Measurements from ENCODE around the gene CDRT4. TPM values are rescaled to one million over a fixed set of nuclear protein-coding genes. Genes with fewer than 3 reads are reported as not detected.

The CDRT4 gene
- total RNA-seq, 1 experiment from 2014 or later: 6.2 TPM

DNA sequence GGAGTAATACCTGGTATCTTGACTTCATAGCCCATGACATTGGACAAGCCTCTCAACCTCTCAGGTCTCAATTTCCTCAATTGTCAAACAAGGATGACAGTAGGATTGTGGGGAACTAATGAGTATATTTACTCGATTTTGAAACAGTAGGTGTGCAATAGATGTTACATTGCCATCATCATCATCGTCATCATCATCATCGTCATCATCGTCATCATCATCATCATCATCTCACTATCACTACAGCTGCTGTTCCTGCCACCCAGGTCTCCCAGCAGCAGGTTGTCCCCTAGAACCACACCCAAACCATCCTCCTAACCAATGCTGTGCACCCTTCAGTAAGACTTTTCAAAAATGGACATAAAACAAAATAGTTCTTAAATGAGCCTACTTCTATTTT, 24.8 kb upstream of the CDRT4 start:
- intact Hi-C loops (cut with micrococcal nuclease): no loop called here
- DNase-seq (ENCODE audit: low read depth, low spot score) (no peak), ATAC-seq (no peak)
- Histone ChIP-seq H4K20me1 (ENCODE audit: insufficient read depth) (no peaks in the 10 kb centered on the region), H3K9me2 (ENCODE audit: insufficient read depth) (no peaks in the 10 kb centered on the region), H2AFZ (ENCODE audit: low read depth, low read length, poor library complexity, severe bottlenecking) (no peak overlapping the region), H3K79me2 (ENCODE audit: insufficient read depth, low read length) (no peaks in the 10 kb centered on the region), H3K36me3 (ENCODE audit: control insufficient read depth in 1 of 2, insufficient read depth in 2 of 2, low read length in 2 of 2) (no peaks in the 10 kb centered on the region), H3K9me3 (ENCODE audit: control insufficient read depth in 1 of 2, insufficient read depth in 1 of 2, low read depth in 1 of 2, low read length in 2 of 2) (no peaks in the 10 kb centered on the region), H3K27me3 (ENCODE audit: insufficient read depth, low read length) (no peaks in the 10 kb centered on the region), H3K9ac (ENCODE audit: low read length) (no peak overlapping the region), H3K4me1 (ENCODE audit: control insufficient read depth in 1 of 2, insufficient read depth in 2 of 2, low read length in 2 of 2) (peaks cover 0 to 18% of the 10 kb centered on the region in 2 experiments; a peak in 3 of 4 replicates), H3K4me3 (replicated peaks in 1 of 2; ENCODE audit: low read depth in 1 of 2, low read length in 2 of 2) (no peak overlapping the region; a peak in 1 of 4 replicates), H3K27ac (ENCODE audit: low read depth, low read length) (no peak overlapping the region), H3K4me2 (ENCODE audit: low read length) (no peak overlapping the region)
- ChIA-PET CTCF (no interaction called here), POLR2A (no interaction called here), RAD21 (ENCODE audit: low non-redundant PET in 1 of 2, low total read pairs in 2 of 2, uncharacterized antibody in 2 of 2, unreplicated experiment in 2 of 2) (no interaction called here)
- no TSS peak for BruUV-seq (replicated peaks)
- TF ChIP-seq POLR2A (IDR thresholded peaks at IDR 0.05; ENCODE audit: borderline replicate concordance, extremely low read depth, insufficient read depth, insufficient read length): no peak
- no peak for TF ChIP-seq RAD21 (IDR thresholded peaks at IDR 0.05; ENCODE audit: low read depth)
- TF ChIP-seq YY1 (IDR thresholded peaks at IDR 0.05; ENCODE audit: extremely low read depth, insufficient replicate concordance, low read depth, low read length): no peak
- TF ChIP-seq, protein P1, sequence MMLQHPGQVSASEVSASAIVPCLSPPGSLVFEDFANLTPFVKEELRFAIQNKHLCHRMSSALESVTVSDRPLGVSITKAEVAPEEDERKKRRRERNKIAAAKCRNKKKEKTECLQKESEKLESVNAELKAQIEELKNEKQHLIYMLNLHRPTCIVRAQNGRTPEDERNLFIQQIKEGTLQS (IDR thresholded peaks at IDR 0.05): no peak
- no peak for TF ChIP-seq POLR2AphosphoS5 (IDR thresholded peaks at IDR 0.05; ENCODE audit: low read depth, low read length)
- TF ChIP-seq, protein P2, sequence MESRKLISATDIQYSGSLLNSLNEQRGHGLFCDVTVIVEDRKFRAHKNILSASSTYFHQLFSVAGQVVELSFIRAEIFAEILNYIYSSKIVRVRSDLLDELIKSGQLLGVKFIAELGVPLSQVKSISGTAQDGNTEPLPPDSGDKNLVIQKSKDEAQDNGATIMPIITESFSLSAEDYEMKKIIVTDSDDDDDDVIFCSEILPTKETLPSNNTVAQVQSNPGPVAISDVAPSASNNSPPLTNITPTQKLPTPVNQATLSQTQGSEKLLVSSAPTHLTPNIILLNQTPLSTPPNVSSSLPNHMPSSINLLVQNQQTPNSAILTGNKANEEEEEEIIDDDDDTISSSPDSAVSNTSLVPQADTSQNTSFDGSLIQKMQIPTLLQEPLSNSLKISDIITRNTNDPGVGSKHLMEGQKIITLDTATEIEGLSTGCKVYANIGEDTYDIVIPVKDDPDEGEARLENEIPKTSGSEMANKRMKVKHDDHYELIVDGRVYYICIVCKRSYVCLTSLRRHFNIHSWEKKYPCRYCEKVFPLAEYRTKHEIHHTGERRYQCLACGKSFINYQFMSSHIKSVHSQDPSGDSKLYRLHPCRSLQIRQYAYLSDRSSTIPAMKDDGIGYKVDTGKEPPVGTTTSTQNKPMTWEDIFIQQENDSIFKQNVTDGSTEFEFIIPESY (IDR thresholded peaks at IDR 0.05; ENCODE audit: extremely low read depth, insufficient replicate concordance, low read length): no peak
- no peak for TF ChIP-seq ZNF274 (IDR thresholded peaks at IDR 0.05; ENCODE audit: low read depth, low read length)
- TF ChIP-seq CEBPB (IDR thresholded peaks at IDR 0.05; ENCODE audit: low read depth): no peak
- no peak for TF ChIP-seq CBX3 (IDR thresholded peaks at IDR 0.05; ENCODE audit: low read depth)
- no peak for TF ChIP-seq EZH2phosphoT487 (IDR thresholded peaks at IDR 0.05; ENCODE audit: borderline replicate concordance)

Data from HCT116 (cell line).